Tongue (tissue), 2 donors: Measurements from ENCODE around the gene NUP93. TPM values are rescaled to one million over a fixed set of nuclear protein-coding genes. Genes with fewer than 3 reads are reported as not detected.
"Not testable (repeated sequence)": the region's sequence is repeated elsewhere in the genome, so short reads cannot be mapped to it uniquely, and the experiment has no call there.

Experiments used
- DNase-seq: peaks from one replicate; pipeline ENCODE4 v3.0.0-alpha.2; 2015
- total RNA-seq: library from RNA; depleted of rRNA; stranded (reverse); fragments of >200 nt; gene quantifications from one replicate; pipeline ENCODE4 v1.2.3, GENCODE V29; 2014

The NUP93 gene
- total RNA-seq, 1 donor from 2014 or later = 52.8 TPM

DNA sequence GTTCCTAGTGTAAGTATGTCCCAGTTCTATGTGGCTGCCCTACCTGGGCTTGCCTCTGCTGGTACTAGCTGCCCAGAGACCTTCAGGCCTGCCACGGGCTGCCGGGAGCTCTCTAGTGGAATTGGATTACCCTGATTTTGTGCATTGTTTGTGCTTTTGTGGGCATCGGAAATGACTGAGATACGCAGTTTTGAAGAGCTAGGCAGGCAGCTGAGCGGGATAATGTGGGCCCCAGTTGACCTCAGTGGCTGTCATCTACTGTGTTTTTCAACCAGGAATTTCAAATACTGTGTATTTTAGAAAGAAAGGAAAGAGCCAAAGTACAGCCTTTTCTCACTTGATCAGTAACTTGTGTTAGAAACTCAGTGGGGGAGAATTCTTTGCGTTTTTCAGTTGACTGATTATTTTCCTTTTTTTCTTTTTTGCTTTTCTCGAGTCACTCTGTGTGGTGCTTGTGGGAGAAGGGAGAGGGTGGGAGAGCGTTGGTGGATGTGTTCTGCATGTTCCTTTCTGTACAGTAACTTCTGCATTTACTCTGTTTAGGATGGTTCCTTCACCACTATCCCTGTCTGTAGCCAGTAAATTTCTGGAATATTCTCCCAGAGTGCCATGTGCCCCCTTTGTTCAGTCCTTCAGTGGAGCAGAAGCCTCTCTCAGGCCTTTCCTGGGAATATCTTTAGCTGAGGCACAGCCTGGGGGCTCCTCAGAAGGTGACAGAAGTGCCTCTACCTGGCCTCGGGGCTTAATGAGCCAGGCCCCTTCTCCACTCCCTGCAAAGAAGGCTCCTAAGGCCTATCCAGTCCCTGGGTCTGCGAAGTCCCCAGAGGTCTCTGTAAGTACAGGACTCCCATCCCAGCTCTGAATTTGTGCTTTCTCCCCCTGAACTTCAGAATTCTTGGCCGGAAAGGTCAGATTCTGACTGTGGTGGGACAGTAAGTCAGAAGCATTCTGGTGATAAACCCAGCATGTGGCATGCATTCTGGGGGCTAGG lies 120.1 kb downstream of the NUP93 start:
- no peak for DNase-seq

DNA sequence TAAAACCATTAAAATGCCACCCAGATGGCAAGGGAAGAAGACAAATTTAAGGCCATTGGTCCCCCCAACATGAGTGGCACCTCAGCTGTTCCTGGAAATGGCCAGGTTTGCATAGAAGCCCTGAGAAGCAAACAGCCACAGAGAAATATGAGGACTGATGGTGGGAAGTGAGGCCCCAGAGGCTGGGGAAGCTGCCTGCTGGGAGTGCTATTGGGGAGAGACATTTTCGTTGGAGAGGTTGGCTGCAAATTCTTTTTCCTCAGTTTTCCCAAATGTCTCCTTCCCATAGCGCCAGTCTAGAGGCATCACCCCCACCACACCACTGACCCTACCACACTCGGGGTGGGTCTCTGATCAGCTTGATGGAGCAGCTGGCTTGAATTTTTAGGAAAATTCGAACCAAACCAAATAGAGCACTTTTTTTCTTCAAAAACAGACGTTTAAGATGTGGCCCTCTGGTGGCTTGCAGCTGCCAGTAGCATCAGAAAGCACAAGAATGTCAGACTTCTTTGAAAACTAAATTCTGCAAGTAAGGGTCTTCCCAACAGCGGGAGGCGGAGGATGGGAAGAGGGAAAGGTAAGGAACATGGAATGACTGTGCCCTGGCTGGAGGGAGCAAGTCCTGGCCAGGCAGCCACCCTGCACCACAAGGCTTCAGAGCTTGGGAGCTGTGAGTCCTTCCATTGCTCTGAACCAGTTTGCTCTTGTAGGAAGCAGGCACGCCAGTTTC lies 121.9 kb downstream of the NUP93 start:
- no peak for DNase-seq

DNA sequence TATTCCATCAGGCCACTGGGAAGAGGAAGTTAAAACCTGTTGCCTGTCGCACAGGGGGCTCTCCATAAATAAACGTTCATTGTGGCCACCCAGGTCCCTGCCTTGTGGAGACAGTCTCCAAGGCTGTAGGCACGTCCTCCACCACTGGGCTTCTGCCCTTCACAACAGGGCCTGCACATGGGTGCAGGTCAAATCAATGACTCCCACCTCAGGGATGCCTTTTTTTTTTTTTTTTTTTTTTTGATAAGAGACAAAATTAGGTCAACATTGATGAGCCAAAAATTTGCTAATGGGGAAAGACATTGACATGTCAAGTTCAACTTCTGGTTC lies 122.4 kb downstream of the NUP93 start:
- DNase-seq = no peak

DNA sequence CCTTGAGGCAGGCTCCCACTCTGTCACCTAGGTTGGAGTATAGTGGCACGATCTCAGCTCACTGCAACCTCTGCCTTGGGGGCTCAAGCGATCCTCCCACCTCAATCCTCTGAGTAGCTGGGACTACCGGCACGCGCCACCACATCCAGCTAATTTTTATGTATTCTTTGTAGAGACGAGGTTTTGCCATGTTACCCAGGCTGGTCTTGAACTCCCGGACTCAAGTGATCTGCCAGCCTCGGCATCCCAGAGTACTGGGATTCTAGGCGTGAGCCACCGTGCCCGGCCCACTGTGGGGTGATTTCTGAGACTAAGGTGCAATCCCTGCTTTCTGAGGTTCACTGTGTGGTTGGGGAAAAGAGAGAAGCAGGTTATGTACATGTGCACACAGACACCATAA lies 123.0 kb downstream of the NUP93 start:
- DNase-seq = no peak

DNA sequence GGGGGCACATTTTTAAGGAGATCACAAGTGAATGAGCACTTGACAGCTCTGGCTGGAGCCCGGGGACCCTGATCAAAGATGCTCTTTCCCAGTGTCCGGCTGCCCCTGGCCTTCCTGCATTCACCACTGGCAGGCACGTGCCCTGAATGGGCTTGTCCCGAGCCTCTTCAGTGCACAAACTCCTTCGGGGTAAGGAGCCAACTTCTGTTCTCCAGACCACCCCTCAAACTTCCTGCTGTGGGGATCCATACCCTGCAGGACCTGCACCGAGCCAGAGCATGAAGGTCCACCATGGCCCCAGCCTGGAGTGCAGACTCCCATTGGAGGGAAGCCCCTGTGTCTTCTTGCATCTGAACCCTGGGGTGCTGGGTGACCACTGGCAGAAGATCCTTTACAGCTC lies 125.3 kb downstream of the NUP93 start:
- DNase-seq = no peak

DNA sequence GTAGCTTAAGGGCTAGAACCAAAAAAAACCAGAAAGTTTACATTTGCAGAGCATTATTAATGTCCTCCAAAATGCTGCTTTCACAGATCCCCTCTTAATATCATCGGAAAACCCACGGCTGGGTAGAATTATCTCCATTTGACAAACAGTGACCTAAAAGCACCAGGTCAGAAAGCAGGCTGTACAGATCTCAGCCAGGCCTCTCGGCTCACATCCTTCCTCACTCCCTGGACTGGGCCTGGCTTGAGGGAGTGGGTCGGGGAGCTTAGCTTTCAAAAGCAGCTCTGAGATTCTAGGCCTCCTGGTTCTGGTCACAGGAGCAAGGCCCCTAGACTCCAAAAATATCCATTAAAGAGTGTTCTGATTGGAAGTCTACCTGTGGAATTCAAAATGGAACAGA lies 126.0 kb downstream of the NUP93 start:
- no peak for DNase-seq

DNA sequence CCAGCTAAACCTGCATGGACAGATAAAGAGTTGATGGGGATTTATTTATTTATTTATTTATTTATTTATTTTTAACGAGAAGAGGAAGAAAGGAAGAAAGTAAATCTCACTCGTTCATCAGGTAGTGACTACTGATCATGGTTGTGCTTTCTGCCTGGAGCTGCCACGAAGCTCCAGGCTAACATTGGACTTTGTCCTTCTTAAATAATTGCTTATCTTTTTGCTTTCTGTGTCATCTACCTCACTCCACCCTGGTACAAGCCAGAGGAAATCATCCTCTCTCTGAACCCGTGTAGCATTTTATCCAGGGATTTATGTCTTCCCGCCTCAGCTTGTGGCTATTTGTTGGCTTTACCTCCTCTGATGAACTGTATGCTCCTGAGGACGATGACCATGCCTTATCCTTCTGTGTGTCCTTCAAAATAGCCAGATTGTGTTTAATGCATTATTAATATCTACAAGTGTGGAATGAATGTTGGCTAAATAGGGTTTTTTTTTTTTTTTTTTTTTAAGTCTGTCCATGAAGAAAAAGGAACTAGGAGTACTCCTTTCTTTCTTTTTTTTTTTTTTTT lies 127.0 kb downstream of the NUP93 start:
- DNase-seq = no peak

DNA sequence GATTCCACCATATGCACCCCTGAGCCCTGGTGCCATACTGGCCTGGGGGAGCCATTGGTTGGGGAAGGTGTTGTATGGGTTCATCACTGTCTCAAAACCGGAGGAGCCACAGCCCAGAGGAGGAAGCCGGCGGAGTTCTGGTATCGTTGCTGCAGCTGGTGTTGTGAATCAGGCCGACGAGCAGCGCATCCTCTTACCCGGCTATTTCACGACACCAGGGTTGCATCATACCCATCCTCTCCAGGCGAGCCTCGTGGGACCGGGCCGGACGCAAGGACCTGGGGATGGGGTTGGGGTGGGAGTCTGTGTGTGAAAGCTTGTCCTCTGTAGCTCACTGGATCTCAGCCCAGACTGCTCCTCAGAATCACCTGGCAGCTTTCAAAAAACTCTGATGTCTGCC lies 128.4 kb downstream of the NUP93 start:
- no peak for DNase-seq

DNA sequence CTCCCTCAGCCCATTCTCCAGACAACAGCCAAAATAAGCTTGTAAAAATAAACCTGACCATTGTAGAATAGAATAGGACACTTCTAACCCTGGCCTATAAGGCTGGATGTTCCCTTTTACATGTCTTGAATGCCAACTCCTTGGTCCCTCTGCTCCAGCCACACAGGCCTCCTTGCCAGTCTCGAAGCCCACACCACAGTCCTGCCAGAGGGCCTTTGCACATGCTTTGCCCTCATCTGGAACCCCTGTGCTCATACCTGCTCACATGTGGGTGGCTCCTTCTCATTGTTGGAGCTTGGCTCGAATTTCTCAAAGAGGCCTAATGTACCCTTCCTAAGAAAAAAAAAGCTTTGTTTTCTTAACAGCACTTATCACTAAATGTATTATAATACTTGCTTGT lies 129.7 kb downstream of the NUP93 start:
- no peak for DNase-seq

DNA sequence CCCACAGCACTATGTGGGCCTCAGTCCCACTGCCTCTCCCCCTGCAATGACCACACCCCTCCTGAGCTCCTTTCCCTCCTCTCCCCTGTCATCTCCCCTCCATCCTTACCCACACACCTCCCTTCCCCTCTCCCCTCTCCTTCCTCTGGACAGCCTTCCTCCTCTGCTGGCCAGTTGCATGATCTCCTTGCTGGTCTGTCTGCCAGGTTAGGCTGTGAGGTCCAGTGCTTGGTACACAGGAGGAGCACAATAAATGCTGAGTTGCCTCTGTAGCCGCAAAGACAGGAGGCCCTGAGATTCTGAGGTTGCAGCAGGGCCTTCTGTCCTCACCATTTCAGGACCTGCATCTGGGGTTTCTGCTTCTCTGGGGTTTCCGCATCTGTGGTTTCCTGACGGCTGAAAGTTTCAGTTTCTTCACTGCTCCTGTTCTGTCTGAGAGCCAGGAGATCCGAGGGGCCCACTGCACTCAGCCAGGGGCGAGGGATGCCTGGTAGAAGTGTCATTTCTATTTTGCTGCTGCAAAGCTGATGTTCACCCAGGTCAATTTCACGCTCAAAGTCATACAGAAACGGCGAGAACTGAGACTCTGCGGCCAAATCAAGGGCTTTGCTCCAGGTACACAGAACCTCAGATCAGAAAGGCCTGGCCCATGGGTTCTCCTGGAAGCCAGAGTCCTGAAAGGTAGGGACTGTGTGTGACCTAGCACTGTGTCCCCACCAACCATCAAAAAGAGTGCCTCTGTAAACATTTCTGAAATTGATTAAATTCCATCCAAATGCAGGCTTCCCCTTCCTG lies 130.5 kb downstream of the NUP93 start:
- DNase-seq = peak; percentile 66

DNA sequence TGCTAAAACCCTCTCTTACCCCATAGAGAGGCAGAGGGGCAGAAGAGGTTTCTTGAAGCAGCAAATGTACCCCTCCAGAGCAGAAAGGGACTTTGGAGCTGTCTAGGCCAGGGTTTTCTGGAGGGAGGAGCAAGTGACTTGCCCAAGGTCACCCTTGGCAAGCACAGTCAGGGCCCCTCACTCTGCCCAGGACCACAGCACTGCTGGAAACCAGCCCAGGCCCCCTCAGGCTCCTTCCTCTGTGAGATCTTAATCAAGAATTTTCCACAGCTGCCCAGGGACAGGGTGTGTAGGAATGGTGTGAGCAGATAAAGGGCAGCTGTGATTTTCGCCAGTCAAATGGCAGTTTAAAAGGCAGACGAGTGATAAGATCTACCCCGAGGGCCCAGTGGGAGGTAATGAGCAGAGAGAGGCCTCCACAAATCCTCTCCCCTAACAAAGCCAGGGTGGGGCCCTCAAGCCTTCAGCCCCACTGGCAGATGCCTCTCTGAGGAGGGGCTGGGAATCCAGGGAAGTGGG lies 131.2 kb downstream of the NUP93 start:
- DNase-seq = peak; percentile 93

DNA sequence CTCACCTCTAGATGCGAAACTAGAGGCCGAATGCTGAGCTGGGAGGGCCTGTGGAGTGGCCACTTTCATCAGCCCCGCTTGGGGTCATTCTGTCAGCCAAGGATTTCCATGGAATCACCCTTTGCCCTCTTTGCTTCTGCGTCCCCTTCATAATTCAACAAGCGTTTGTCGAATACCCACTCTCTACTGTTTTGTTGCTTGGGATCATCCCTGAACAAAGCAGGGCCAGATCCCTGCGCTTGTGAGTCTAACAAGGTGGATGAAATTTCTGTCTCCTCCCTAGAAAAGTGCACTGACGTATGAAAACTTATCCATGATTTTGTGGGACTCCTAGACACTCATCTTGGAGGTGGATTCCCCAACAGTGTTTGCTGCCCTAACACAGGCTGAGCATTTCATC lies 131.8 kb downstream of the NUP93 start:
- DNase-seq = no peak

DNA sequence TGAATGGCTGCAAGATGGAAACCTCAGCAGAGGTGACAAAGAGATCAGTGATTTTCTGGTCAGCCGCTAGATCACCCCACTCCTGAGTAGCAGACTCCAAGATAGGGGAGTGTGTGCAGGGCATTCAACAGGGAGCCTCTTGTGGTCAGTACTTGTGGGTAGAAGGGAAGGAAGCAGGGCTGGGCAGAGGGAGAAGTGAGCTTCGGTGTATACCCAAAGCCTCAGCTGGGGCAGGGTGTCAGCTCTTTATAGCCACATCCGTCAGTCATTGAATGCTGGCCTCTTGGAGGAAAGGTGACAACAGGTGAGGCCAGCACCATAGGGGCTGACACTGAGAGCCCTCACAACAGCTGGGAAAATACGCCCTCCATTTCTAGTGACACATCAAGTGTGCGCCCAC lies 132.8 kb downstream of the NUP93 start:
- DNase-seq = no peak

DNA sequence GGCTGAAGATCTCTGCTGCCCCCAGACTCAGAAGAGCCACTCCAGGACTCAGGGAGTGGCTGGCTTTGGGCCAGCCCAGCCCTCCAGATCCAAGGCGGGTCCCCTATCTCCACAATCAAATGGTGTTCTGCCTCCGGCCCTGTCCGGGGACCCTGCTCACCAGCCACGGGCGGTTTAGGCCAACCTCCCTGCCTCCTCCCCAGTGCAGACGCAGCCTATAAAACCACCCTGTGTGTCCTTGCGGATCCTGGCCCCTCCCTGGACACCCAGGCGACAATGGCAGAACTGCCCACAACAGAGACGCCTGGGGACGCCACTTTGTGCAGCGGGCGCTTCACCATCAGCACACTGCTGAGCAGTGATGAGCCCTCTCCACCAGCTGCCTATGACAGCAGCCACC lies 135.0 kb downstream of the NUP93 start, which contains the start of gene SLC12A3:
TSS of gene SLC12A3 (plus strand) at position 248 of the 400 bp plus-strand sequence. CDS start at position 277, 29 bp downstream.
- no peak for DNase-seq

DNA sequence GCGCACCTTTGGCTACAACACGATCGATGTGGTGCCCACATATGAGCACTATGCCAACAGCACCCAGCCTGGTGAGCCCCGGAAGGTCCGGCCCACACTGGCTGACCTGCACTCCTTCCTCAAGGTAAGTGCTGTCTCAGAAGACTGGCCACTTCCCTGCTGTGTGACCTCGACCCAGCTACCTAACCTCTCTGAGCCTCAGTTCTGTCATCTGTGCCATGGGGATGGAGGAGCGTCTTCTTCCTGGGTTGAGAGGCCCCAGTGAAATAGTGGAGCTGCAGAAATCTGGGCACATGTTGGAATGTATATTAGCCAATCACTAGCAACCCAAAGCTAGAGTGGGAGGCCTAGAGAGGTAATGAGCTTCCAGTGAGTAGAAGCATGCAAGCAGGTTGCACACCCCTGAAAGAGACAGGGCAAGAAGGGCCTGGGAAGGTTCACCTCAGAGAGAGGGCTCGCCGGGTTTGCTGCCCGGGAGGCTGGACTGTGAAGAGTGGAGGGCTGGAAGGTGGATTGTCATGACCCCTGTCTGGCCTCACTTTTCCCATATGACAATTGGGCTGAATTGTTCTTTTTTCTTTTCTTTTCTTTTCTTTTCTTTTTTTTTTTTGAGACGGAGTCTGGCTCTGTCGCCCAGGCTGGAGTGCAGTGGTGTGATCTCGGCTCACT lies 135.6 kb downstream of the NUP93 start:
- DNase-seq = no peak

DNA sequence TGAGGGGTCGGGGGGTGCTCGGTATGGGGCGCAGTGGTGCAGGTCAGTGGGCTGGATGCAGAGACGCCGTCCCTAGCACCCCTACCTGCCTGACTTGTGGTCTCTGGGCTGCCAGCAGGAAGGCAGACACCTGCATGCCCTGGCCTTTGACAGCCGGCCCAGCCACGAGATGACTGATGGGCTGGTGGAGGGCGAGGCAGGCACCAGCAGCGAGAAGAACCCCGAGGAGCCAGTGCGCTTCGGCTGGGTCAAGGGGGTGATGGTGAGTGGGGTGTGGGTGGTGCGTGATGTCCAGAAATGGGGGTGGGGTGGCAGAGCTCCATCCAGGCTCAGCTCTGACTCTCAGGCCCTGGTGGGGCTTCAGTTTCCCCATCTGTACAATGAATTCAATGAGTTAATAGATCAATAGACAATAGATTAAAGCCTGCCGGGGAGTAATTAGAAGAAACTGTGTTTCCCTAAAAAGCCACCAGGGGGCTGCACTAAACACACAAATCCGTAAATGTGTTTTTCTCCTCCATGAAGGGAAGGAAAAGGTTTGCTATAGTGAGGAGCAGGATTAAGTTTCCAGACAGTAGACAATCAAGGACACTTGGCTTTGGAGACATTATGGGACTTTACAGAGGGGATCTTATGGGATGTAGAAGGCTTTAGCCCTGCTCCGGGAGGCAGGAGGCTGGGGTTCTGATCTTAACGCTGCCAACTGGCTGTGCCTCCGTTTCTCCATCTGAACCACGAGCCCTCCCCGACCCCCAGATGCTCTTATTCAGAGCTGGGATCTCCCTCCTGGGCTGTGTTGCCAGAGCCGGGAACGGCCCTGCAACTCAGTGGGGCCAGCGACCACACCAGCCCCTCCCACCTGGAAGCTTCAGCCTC lies 137.3 kb downstream of the NUP93 start:
- DNase-seq = peak; percentile 86

DNA sequence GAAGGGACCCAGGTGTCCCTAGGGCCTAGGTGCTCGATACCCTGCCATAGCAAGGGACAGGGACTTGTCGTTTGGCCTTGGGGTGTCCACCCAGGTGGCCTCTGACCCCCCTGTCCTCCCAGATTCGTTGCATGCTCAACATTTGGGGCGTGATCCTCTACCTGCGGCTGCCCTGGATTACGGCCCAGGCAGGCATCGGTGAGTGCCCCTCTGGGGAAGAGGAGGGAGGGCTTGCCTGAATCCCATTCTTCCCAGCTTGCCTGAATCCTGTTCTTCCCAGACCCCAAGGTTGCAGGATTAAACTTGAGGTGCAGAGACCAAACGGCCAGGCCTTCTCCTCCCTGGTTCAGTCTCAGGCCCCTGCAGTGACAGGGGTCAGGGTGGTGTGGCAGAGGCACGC lies 138.2 kb downstream of the NUP93 start:
- no peak for DNase-seq

DNA sequence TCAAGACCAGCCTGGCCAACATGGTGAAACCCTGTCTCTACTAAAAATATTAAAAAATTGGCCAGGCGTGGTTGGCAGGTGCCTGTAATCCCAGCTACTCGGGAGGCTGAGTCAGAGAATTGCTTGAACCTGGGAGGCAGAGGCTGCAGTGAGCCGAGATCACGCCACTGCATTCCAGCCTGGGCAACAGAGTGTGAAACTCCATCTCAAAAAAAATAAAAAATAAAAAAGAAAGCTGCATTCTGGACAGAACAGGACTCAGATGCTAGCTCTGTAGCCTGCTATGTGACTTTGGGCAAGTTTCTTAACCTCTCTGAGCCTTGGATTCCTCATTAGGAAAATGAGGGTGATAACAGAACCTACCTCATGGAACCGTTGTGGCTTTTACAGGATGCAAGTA lies 138.8 kb downstream of the NUP93 start:
- DNase-seq = not testable (repeated sequence)

DNA sequence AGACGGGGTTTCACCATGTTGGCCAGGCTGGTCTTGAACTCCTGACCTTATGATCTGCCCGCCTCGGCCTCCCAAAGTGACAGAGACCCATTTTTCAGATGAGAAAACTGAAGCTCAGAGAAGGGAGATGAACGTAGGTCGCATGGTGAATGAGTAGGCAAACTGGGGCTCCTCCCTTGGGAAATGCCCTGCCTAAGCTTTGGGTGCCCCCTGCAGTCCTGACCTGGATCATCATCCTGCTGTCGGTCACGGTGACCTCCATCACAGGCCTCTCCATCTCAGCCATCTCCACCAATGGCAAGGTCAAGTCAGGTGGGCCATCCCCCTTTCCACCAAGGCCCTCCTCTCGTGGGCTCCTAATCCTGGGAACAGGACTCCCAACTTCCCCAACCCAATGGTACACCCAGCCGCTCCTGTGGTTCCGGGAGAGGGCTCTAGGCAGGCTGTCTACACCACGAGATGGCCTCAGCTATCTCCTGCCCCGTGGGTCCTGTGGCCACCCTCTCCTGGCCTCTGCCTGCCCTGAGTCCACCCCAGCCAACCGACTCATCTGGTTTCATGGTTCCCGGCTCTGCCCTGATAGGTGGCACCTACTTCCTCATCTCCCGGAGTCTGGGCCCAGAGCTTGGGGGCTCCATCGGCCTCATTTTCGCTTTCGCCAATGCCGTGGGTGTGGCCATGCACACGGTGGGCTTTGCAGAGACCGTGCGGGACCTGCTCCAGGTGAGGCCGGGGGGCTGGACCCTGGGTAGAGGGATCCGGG lies 139.8 kb downstream of the NUP93 start:
- DNase-seq = no peak
